K562 (cell line): Measurements from ENCODE around the gene TOM1L1. TPM values are rescaled to one million over a fixed set of nuclear protein-coding genes. Genes with fewer than 3 reads are reported as not detected.

Experiments used
- FOXM1 ChIP-seq, 2 experiments: fragments of 450-650 bp in 1 of 2; sonication (generic) in 1 of 2; formaldehyde crosslinking in 1 of 2; IDR thresholded peaks; 2 replicates each; pipeline versions ENCODE4 v1.6.1 to v1.9.0; 2017 to 2022; ENCODE audit warnings: low read depth in 2 of 2, mild to moderate bottlenecking in 2 of 2, missing genetic modification reagents in 1 of 2, moderate library complexity in 1 of 2
- GABPA ChIP-seq: fragments of 200-800 bp; sonication (Bioruptor generic); conservative IDR thresholded peaks from 2 replicates; pipeline ENCODE4 v1.6.1; 2016; ENCODE audit warnings: low read depth, missing genetic modification characterization, missing compliant biosample characterization
- HNRNPLL ChIP-seq: fragments of 200-400 bp; formaldehyde crosslinking; IDR thresholded peaks from 2 replicates; pipeline ENCODE4 v1.6.1; 2017; ENCODE audit warnings: low read length, low read depth, mild to moderate bottlenecking; ENCODE audit not compliant: poor library complexity, severe bottlenecking
- KDM1A ChIP-seq, 2 experiments: fragments of 450-650 bp; IDR thresholded peaks; 2 replicates each; pipeline ENCODE4 v1.6.1; 2016; ENCODE audit warnings: mild to moderate bottlenecking in 2 of 2
- KDM4B ChIP-seq, 2 experiments: fragments of 450-650 bp in 1 of 2; sonication (generic) in 1 of 2; IDR thresholded peaks; 2 replicates each; pipeline ENCODE4 v1.6.1; 2016 to 2017; ENCODE audit warnings: borderline replicate concordance in 2 of 2, antibody characterized with exemption in 1 of 2, low read depth in 1 of 2, mild to moderate bottlenecking in 1 of 2
- SMARCA5 ChIP-seq: fragments of 450-650 bp; IDR thresholded peaks from 2 replicates; pipeline ENCODE4 v1.6.1; 2016
- ZFP30 ChIP-seq: fragments of 250-450 bp; sonication (Bioruptor Pico); IDR thresholded peaks from 2 replicates; pipeline ENCODE4 v1.8.0; 2022; ENCODE audit warnings: moderate library complexity, mild to moderate bottlenecking, inconsistent platforms, borderline replicate concordance
- polyA plus RNA-seq, 8 experiments: library from polyadenylated mRNA; depleted of rRNA in 4 of 8; stranded (reverse) in 5 of 8; unstranded in 3 of 8; fragments of >200 nt; fragmentation: Nextera tagmentation in 2 of 8; fragmentation: Illumina TruSeq in 1 of 8; extraction: Ambion mirVana in 2 of 8; extraction: Trizol in 1 of 8; gene quantifications; 2 replicates each; pipeline versions ENCODE4 v1.2.1 to v1.2.3, GENCODE V29; 2011 to 2014; ENCODE audit warnings: inconsistent platforms in 1 of 8, missing spikeins in 1 of 8
- total RNA-seq, 7 experiments: library from RNA; depleted of rRNA in 6 of 7; stranded (reverse); fragments of >200 nt in 6 of 7; fragmentation: Illumina TruSeq in 2 of 7; extraction: Trizol in 2 of 7; gene quantifications; 2 replicates each; pipeline versions ENCODE4 v1.2.1 to v1.2.3, GENCODE V29; 2011 to 2021; ENCODE audit warnings: low replicate concordance in 1 of 7
- TF ChIP-seq, protein P1 (sequence below): fragments of 250-450 bp; sonication (Bioruptor Pico); IDR thresholded peaks from 2 replicates; pipeline ENCODE4 v1.4.0; 2020; ENCODE audit warnings: mild to moderate bottlenecking, moderate library complexity, borderline replicate concordance
- TF ChIP-seq, protein P2 (sequence below), 2 experiments: fragments of 450-650 bp; IDR thresholded peaks; 2 replicates each; pipeline ENCODE4 v1.6.1; 2018; ENCODE audit warnings: mild to moderate bottlenecking in 2 of 2, low read depth in 1 of 2; ENCODE audit not compliant: partially characterized antibody in 2 of 2
- TF ChIP-seq, protein P3 (sequence below): fragments of 450-650 bp; IDR thresholded peaks from 2 replicates; pipeline ENCODE4 v1.6.1; 2016; ENCODE audit warnings: antibody characterized with exemption
- TF ChIP-seq, protein P4 (sequence below), 2 experiments: fragments of 150-350 bp in 1 of 2; IDR thresholded peaks; 2 replicates each; pipeline ENCODE4 v1.6.1; 2012 to 2016; ENCODE audit warnings: low read depth in 2 of 2, low read length in 2 of 2, mild to moderate bottlenecking in 1 of 2, moderate library complexity in 1 of 2

The TOM1L1 gene
- total and polyA plus RNA-seq, 9 of the 15 experiments (the other 6 are each of a cell fraction or from before 2014, with no cell fraction given) = 21.3 to 74.3 (median 31.0) TPM

DNA sequence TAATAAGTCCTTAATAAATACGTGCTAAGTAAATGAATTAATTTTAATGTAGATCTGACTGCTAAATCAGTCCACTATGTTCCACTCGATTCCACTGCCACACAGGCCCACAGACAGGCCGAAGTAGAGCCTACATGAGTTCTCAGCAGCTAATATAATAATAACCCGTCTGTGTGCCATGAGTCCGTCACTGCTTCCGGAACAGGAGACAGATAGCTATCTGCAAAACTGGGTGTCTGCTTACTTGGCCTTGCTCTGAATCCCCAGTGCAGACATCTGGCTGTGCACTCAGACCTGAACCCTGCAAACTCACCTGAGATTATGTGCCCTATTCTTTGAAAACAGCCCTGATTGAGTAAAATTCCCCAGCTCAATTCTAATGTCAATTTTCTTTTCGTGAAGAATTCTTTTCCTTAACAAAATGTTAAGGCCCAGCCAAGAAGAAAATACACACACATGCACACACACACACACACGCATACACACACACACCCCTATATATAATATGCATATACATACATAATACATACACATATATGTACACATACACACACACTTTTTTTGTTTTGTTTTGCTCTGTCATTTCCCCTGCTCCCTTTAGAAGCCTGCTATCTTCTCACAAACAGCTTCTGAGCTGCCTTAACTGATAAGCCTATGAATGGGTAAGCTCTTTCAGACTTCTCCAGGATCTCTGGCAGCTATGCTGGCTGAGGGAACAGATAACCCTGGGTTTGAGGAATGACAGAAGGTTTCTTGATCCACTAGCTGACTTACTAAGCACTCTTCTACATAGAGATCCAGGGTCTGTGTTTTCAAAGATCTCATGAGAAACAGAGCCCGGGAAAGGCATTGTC, 39.8 kb upstream of the TOM1L1 start (continued):
- TF ChIP-seq, protein P1, sequence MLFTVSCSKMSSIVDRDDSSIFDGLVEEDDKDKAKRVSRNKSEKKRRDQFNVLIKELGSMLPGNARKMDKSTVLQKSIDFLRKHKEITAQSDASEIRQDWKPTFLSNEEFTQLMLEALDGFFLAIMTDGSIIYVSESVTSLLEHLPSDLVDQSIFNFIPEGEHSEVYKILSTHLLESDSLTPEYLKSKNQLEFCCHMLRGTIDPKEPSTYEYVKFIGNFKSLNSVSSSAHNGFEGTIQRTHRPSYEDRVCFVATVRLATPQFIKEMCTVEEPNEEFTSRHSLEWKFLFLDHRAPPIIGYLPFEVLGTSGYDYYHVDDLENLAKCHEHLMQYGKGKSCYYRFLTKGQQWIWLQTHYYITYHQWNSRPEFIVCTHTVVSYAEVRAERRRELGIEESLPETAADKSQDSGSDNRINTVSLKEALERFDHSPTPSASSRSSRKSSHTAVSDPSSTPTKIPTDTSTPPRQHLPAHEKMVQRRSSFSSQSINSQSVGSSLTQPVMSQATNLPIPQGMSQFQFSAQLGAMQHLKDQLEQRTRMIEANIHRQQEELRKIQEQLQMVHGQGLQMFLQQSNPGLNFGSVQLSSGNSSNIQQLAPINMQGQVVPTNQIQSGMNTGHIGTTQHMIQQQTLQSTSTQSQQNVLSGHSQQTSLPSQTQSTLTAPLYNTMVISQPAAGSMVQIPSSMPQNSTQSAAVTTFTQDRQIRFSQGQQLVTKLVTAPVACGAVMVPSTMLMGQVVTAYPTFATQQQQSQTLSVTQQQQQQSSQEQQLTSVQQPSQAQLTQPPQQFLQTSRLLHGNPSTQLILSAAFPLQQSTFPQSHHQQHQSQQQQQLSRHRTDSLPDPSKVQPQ (CRISPR knock-in tag) = no peak
- peak; percentile 92 to 93 for TF ChIP-seq KDM1A (IDR thresholded peaks at IDR 0.05)
- peak; percentile 82 for TF ChIP-seq SMARCA5
- TF ChIP-seq ZFP30 (CRISPR knock-in tag) = no peak
- no peak for TF ChIP-seq KDM4B (IDR thresholded peaks at IDR 0.05; ENCODE audit: borderline replicate concordance in 2 of 2, low read depth in 1 of 2)
- TF ChIP-seq, protein P2, sequence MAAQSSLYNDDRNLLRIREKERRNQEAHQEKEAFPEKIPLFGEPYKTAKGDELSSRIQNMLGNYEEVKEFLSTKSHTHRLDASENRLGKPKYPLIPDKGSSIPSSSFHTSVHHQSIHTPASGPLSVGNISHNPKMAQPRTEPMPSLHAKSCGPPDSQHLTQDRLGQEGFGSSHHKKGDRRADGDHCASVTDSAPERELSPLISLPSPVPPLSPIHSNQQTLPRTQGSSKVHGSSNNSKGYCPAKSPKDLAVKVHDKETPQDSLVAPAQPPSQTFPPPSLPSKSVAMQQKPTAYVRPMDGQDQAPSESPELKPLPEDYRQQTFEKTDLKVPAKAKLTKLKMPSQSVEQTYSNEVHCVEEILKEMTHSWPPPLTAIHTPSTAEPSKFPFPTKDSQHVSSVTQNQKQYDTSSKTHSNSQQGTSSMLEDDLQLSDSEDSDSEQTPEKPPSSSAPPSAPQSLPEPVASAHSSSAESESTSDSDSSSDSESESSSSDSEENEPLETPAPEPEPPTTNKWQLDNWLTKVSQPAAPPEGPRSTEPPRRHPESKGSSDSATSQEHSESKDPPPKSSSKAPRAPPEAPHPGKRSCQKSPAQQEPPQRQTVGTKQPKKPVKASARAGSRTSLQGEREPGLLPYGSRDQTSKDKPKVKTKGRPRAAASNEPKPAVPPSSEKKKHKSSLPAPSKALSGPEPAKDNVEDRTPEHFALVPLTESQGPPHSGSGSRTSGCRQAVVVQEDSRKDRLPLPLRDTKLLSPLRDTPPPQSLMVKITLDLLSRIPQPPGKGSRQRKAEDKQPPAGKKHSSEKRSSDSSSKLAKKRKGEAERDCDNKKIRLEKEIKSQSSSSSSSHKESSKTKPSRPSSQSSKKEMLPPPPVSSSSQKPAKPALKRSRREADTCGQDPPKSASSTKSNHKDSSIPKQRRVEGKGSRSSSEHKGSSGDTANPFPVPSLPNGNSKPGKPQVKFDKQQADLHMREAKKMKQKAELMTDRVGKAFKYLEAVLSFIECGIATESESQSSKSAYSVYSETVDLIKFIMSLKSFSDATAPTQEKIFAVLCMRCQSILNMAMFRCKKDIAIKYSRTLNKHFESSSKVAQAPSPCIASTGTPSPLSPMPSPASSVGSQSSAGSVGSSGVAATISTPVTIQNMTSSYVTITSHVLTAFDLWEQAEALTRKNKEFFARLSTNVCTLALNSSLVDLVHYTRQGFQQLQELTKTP (IDR thresholded peaks at IDR 0.05; ENCODE audit: low read depth in 1 of 2, partially characterized antibody in 2 of 2) = peak in 1 of 2 experiments; percentile 69
- no peak for TF ChIP-seq HNRNPLL
- peak; percentile 57 for TF ChIP-seq GABPA (tag)
- TF ChIP-seq, protein P3, sequence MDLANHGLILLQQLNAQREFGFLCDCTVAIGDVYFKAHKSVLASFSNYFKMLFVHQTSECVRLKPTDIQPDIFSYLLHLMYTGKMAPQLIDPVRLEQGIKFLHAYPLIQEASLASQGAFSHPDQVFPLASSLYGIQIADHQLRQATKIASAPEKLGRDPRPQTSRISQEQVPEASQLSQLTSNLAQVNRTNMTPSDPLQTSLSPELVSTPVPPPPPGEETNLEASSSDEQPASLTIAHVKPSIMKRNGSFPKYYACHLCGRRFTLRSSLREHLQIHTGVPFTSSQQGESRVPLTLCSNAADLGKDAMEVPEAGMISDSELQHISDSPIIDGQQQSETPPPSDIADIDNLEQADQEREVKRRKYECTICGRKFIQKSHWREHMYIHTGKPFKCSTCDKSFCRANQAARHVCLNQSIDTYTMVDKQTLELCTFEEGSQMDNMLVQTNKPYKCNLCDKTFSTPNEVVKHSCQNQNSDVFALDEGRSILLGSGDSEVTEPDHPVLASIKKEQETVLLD = no peak
- TF ChIP-seq FOXM1 (IDR thresholded peaks at IDR 0.05; ENCODE audit: low read depth) = peak; percentile 96
- no peak for TF ChIP-seq FOXM1 (CRISPR knock-in tag; IDR thresholded peaks at IDR 0.05; ENCODE audit: low read depth)
- TF ChIP-seq, protein P4, sequence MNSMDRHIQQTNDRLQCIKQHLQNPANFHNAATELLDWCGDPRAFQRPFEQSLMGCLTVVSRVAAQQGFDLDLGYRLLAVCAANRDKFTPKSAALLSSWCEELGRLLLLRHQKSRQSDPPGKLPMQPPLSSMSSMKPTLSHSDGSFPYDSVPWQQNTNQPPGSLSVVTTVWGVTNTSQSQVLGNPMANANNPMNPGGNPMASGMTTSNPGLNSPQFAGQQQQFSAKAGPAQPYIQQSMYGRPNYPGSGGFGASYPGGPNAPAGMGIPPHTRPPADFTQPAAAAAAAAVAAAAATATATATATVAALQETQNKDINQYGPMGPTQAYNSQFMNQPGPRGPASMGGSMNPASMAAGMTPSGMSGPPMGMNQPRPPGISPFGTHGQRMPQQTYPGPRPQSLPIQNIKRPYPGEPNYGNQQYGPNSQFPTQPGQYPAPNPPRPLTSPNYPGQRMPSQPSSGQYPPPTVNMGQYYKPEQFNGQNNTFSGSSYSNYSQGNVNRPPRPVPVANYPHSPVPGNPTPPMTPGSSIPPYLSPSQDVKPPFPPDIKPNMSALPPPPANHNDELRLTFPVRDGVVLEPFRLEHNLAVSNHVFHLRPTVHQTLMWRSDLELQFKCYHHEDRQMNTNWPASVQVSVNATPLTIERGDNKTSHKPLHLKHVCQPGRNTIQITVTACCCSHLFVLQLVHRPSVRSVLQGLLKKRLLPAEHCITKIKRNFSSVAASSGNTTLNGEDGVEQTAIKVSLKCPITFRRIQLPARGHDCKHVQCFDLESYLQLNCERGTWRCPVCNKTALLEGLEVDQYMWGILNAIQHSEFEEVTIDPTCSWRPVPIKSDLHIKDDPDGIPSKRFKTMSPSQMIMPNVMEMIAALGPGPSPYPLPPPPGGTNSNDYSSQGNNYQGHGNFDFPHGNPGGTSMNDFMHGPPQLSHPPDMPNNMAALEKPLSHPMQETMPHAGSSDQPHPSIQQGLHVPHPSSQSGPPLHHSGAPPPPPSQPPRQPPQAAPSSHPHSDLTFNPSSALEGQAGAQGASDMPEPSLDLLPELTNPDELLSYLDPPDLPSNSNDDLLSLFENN (IDR thresholded peaks at IDR 0.05; ENCODE audit: low read depth in 2 of 2, low read length in 2 of 2) = peak in 1 of 2 experiments; percentile 97; a peak in 2 of 4 replicates
